IMR-90 (cell line): ENCODE results near the gene MAPK8IP1. TPM values are rescaled to one million over a fixed set of nuclear protein-coding genes. Genes with fewer than 3 reads are reported as not detected.

Source experiments
- ATAC-seq: fragments of 200-7000 bp; cut with Tn5 transposase; 2 replicates; pipeline ENCODE4 v1.9.1; 2020; ENCODE audit warnings: low read depth, mild to moderate bottlenecking, moderate library complexity
- BruUV-seq: library from RNA; stranded (reverse); fragments of 400-500 nt; replicated peaks from 2 replicates; lab custom pipeline; 2021; lab: Mats Ljungman, UMichigan
- CTCF ChIA-PET: fragments of 300-600 bp; formaldehyde crosslinking; extraction: SDS; loops from one replicate; lab custom pipeline; 2021; ENCODE audit warnings: antibody characterized with exemption; lab: Yijun Ruan, JAX
- POLR2A ChIA-PET: fragments of 300-600 bp; sonication (Branson Sonifier 250); formaldehyde crosslinking; loops from one replicate; lab custom pipeline; 2022; ENCODE audit warnings: antibody characterized with exemption; ENCODE audit not compliant: unreplicated experiment; lab: Charles Lee
- DNase-seq: peaks from one replicate; pipeline ENCODE4 v3.0.0; 2013
- H2AFZ ChIP-seq: replicated peaks from 2 replicates; pipeline ENCODE3; 2013; ENCODE audit warnings: low read length, mild to moderate bottlenecking; ENCODE audit not compliant: poor library complexity
- H2AK5ac ChIP-seq: 2 replicates; pipeline ENCODE4 v1.6.1; 2013; ENCODE audit warnings: low read depth, low read length, inconsistent platforms
- H2AK9ac ChIP-seq: replicated peaks from 2 replicates; pipeline ENCODE3; 2013; ENCODE audit warnings: mild to moderate bottlenecking, low read depth, low read length, moderate library complexity; ENCODE audit not compliant: poor library complexity
- H2BK120ac ChIP-seq: 2 replicates; pipeline ENCODE4 v1.6.1; 2013; ENCODE audit warnings: low read depth, low read length, inconsistent platforms
- H2BK15ac ChIP-seq: 3 replicates; pipeline ENCODE4 v1.6.1; 2013; ENCODE audit warnings: low read depth, low read length, inconsistent platforms
- H2BK20ac ChIP-seq: 2 replicates; pipeline ENCODE4 v1.6.1; 2013; ENCODE audit warnings: low read depth, mild to moderate bottlenecking, inconsistent platforms, low read length, moderate library complexity
- H2BK5ac ChIP-seq: 2 replicates; pipeline ENCODE4 v1.6.1; 2013; ENCODE audit warnings: mild to moderate bottlenecking, low read depth, low read length, inconsistent platforms; ENCODE audit not compliant: poor library complexity, severe bottlenecking
- H3K14ac ChIP-seq: replicated peaks from 2 replicates; pipeline ENCODE4 v1.6.1; 2013; ENCODE audit warnings: low read depth, low read length, inconsistent platforms
- H3K18ac ChIP-seq: 2 replicates; pipeline ENCODE4 v1.6.1; 2013; ENCODE audit warnings: low read depth, low read length, control low read depth
- H3K23ac ChIP-seq: 2 replicates; pipeline ENCODE4 v1.6.1; 2013; ENCODE audit warnings: low read depth, low read length, inconsistent platforms
- H3K27ac ChIP-seq: 2 replicates; pipeline ENCODE4 v1.5.1; 2013; ENCODE audit warnings: mild to moderate bottlenecking, control low read depth, low read length; ENCODE audit not compliant: insufficient read depth
- H3K27me3 ChIP-seq: 2 replicates; pipeline ENCODE4 v1.6.1; 2013; ENCODE audit warnings: low read length; ENCODE audit not compliant: control insufficient read depth, insufficient read depth
- H3K36me3 ChIP-seq: 2 replicates; pipeline ENCODE4 v1.6.1; 2013; ENCODE audit warnings: low read length, mixed read lengths; ENCODE audit not compliant: control insufficient read depth, insufficient read depth
- H3K4ac ChIP-seq: 2 replicates; pipeline ENCODE4 v1.6.1; 2013; ENCODE audit warnings: low read depth, low read length, inconsistent platforms
- H3K4me1 ChIP-seq: 2 replicates; pipeline ENCODE4 v1.6.1; 2013; ENCODE audit warnings: low read length, mixed read lengths; ENCODE audit not compliant: control insufficient read depth, insufficient read depth
- H3K4me2 ChIP-seq: 2 replicates; pipeline ENCODE4 v1.6.1; 2013; ENCODE audit warnings: low read depth, mild to moderate bottlenecking, control low read depth, low read length, moderate library complexity
- H3K4me3 ChIP-seq: 2 replicates; pipeline ENCODE4 v1.5.1; 2013; ENCODE audit warnings: low read depth, mild to moderate bottlenecking, control low read depth, low read length, moderate library complexity; ENCODE audit not compliant: insufficient read depth
- H3K56ac ChIP-seq: 2 replicates; pipeline ENCODE4 v1.6.1; 2013; ENCODE audit warnings: low read length, inconsistent platforms; ENCODE audit not compliant: insufficient read depth; ENCODE audit errors: extremely low read depth
- H3K79me1 ChIP-seq, 2 experiments: 2 replicates each; pipeline ENCODE4 v1.6.1; 2013; ENCODE audit warnings: low read length in 2 of 2, inconsistent platforms in 1 of 2, low read depth in 1 of 2
- H3K9ac ChIP-seq: 2 replicates; pipeline ENCODE4 v1.6.1; 2013; ENCODE audit warnings: low read depth, low read length, control low read depth
- H3K9me1 ChIP-seq: 2 replicates; pipeline ENCODE4 v1.6.1; 2013; ENCODE audit warnings: low read length, inconsistent platforms; ENCODE audit not compliant: insufficient read depth
- H3K9me3 ChIP-seq: 2 replicates; pipeline ENCODE4 v1.6.1; 2013; ENCODE audit warnings: low read length; ENCODE audit not compliant: control insufficient read depth, insufficient read depth
- H4K20me1 ChIP-seq: 2 replicates; pipeline ENCODE4 v1.6.1; 2013; ENCODE audit warnings: low read length, inconsistent platforms; ENCODE audit not compliant: insufficient read depth
- H4K5ac ChIP-seq: 2 replicates; pipeline ENCODE4 v1.6.1; 2013; ENCODE audit warnings: mild to moderate bottlenecking, low read depth, low read length, control low read depth
- H4K8ac ChIP-seq, 2 experiments: 2 replicates each; pipeline ENCODE4 v1.6.1; 2013; ENCODE audit warnings: low read depth in 2 of 2, low read length in 2 of 2, control low read depth in 1 of 2, inconsistent platforms in 1 of 2
- H4K91ac ChIP-seq: 2 replicates; pipeline ENCODE4 v1.6.1; 2013; ENCODE audit warnings: low read depth, low read length, inconsistent platforms; ENCODE audit not compliant: insufficient read depth
- BHLHE40 ChIP-seq: fragments of 150-350 bp; IDR thresholded peaks from 2 replicates; pipeline ENCODE4 v1.6.1; 2016; ENCODE audit warnings: mild to moderate bottlenecking, low read depth, low read length
- CEBPB ChIP-seq: IDR thresholded peaks from 2 replicates; pipeline ENCODE4 v1.6.1; 2012; ENCODE audit warnings: low read depth, low read length, improper control_type of control experiment
- CTCF ChIP-seq: conservative IDR thresholded peaks from 2 replicates; pipeline ENCODE4 v1.5.1; 2012; ENCODE audit warnings: mild to moderate bottlenecking, low read depth, low read length, improper control_type of control experiment
- MAZ ChIP-seq: IDR thresholded peaks from 2 replicates; pipeline ENCODE4 v1.6.1; 2012; ENCODE audit warnings: low read depth, mild to moderate bottlenecking, low read length, improper control_type of control experiment, moderate library complexity, borderline replicate concordance
- NFE2L2 ChIP-seq: fragments of 150-350 bp; IDR thresholded peaks from 2 replicates; pipeline ENCODE4 v1.6.1; 2016; ENCODE audit warnings: low read depth, mild to moderate bottlenecking, low read length
- POLR2A ChIP-seq: IDR thresholded peaks from 2 replicates; pipeline ENCODE4 v1.6.1; 2012; ENCODE audit warnings: mild to moderate bottlenecking, low read depth, low read length
- RAD21 ChIP-seq: IDR thresholded peaks from 2 replicates; pipeline ENCODE4 v1.6.1; 2012; ENCODE audit warnings: low read length, improper control_type of control experiment
- RFX5 ChIP-seq: IDR thresholded peaks from 2 replicates; pipeline ENCODE4 v1.8.0; 2012; ENCODE audit warnings: low read depth, mild to moderate bottlenecking, low read length, moderate library complexity
- SMC3 ChIP-seq: fragments of 150-350 bp; IDR thresholded peaks from 2 replicates; pipeline ENCODE4 v1.6.1; 2016; ENCODE audit warnings: low read depth, mild to moderate bottlenecking, antibody characterized with exemption, low read length, moderate library complexity
- WGBS, 2 experiments: methylation state at CpG; one replicate each; pipeline versions ENCODE4 v1.1.5 to v1.1.7; 2013; ENCODE audit warnings: missing lambda C conversion rate in 2 of 2; ENCODE audit not compliant: insufficient read length in 1 of 2; ENCODE audit errors: extremely low coverage in 2 of 2; 5-methylcytosine and 5-hydroxymethylcytosine counted together
- dilution Hi-C: fragments of 300-500 bp; cut with HindIII; formaldehyde crosslinking; loops from one replicate; pipeline ENCODE4 v1.14.3; 2018; ENCODE audit warnings: low sequenced_read_pairs; ENCODE audit not compliant: unreplicated experiment
- in situ Hi-C: fragments of 300-500 bp; cut with MboI; formaldehyde crosslinking; loops from 3 replicates; pipeline ENCODE4 v1.14.3; 2019; ENCODE audit warnings: low sequenced_read_pairs, inconsistent platforms, mixed read lengths
- intact Hi-C: fragments of 100-400 bp; cut with micrococcal nuclease; formaldehyde crosslinking; loops from 2 replicates; pipeline ENCODE4 v1.10.0; 2022
- polyA plus RNA-seq, 3 experiments: library from polyadenylated mRNA; depleted of rRNA; stranded (reverse); fragments of >200 nt; gene quantifications; 2 replicates each; pipeline ENCODE4 v1.2.3, GENCODE V29; 2012; ENCODE audit warnings: low replicate concordance in 1 of 3
- total RNA-seq: library from RNA; depleted of rRNA; stranded (reverse); fragments of >200 nt; gene quantifications from 2 replicates; pipeline ENCODE4 v1.2.3, GENCODE V29; 2012

MAPK8IP1 gene
- total and polyA plus RNA-seq, 2 of the 4 experiments (the other 2 are of a cell fraction): 6.5 to 9.6 TPM

GRCh38 chr11:45913514-45913913, 28.1 kb downstream of the MAPK8IP1 start:
- dilution Hi-C loops (no loop called here), in situ Hi-C loops (no loop called here)
- no peak for DNase-seq

More at GRCh38 chr11:45913514-45913913, 28.1 kb downstream of the MAPK8IP1 start:
- Histone ChIP-seq H3K4me2 (no peak overlapping the region), H3K27me3 (no peaks in the 10 kb centered on the region), H4K20me1 (peaks cover 7% of the 10 kb centered on the region; the same call in 1 of the 2 replicates), H3K36me3 (peaks cover 35% of the 10 kb centered on the region), H2AK9ac (no peak overlapping the region), H3K9ac (no peak overlapping the region), H2AK5ac (no peak overlapping the region), H4K5ac (no peak overlapping the region), H2BK120ac (no peak overlapping the region), H3K4me3 (no peak overlapping the region), H4K8ac (no peak overlapping the region), H2BK20ac (no peak overlapping the region), H2AFZ (no peak overlapping the region), H3K14ac (no peak overlapping the region), H3K27ac (no peak overlapping the region), H3K56ac (no peak overlapping the region), H3K9me1 (0 out of 2 replicates have a peak, but pooled peaks cover 4% of the 10 kb centered on the region), H2BK5ac (no peak overlapping the region), H3K18ac (no peak overlapping the region), H2BK15ac (no peak overlapping the region), H3K4ac (no peak overlapping the region), H3K79me1 (peaks cover 18 to 32% of the 10 kb centered on the region in 2 experiments), H4K91ac (no peak overlapping the region), H3K4me1 (no peaks in the 10 kb centered on the region), H3K23ac (no peak overlapping the region), H3K9me3 (no peaks in the 10 kb centered on the region)
- no peak for ATAC-seq
- no TSS peak for BruUV-seq
- 100% methylated on average over 3 of the region's 19 CpGs; no CpG with 5 or more reads in 1 of the 2 experiments for WGBS, 2 experiments
- POLR2A ChIA-PET: no interaction called here
- CTCF ChIA-PET: no interaction called here
- TF ChIP-seq SMC3 (no peak), POLR2A (no peak), RAD21 (no peak), NFE2L2 (no peak), BHLHE40 (no peak), CTCF (no peak), RFX5 (no peak), MAZ (no peak), CEBPB (no peak)
- intact Hi-C loops: no loop called here
